GM21717 (cell line): ENCODE measurements around the gene RORB.

Source experiments
- ATAC-seq: cut with Tn5 transposase; IDR thresholded peaks from one replicate; pipeline ENCODE4 v1.9.1; 2021; ENCODE audit warnings: mild to moderate bottlenecking, moderate library complexity; ENCODE audit not compliant: unreplicated experiment

The RORB gene

GRCh38 chr9:74496819-74497747 is at the start of gene RORB:
Gene RORB, plus strand, starts transcription at chr9:74497335. Its CDS starts 642 bp downstream, at chr9:74497977.
- peak; percentile 96 for ATAC-seq

- no peak for ATAC-seq
Observed at GRCh38 chr9:74447451-74448193, 49.5 kb upstream of the RORB start.

GRCh38 chr9:74449060-74449459 is 48.1 kb upstream of the RORB start:
- no peak for ATAC-seq

GRCh38 chr9:74458832-74459231 is 38.3 kb upstream of the RORB start:
- ATAC-seq: no peak

GRCh38 chr9:74463825-74464224 is 33.3 kb upstream of the RORB start:
- no peak for ATAC-seq

GRCh38 chr9:74478606-74479005 is 18.5 kb upstream of the RORB start:
- no peak for ATAC-seq

GRCh38 chr9:74479711-74480110 is 17.4 kb upstream of the RORB start:
- no peak for ATAC-seq

- ATAC-seq: no peak
Observed at GRCh38 chr9:74487395-74487794, 9.7 kb upstream of the RORB start.

GRCh38 chr9:74493512-74493911 is 3.6 kb upstream of the RORB start:
- no peak for ATAC-seq

- ATAC-seq: no peak
Observed at GRCh38 chr9:74494490-74494889, 2.6 kb upstream of the RORB start.

- no peak for ATAC-seq
Observed at GRCh38 chr9:74496406-74496805, 729 bp upstream of the RORB start.

- ATAC-seq: peak; percentile 16
Observed at GRCh38 chr9:74497748-74498620, 849 bp downstream of the RORB start.

- ATAC-seq: no peak
Observed at GRCh38 chr9:74498621-74499095, 1.5 kb downstream of the RORB start.

- no peak for ATAC-seq
Observed at GRCh38 chr9:74499111-74499601, 2.0 kb downstream of the RORB start.

- no peak for ATAC-seq
Observed at GRCh38 chr9:74499770-74500583, 2.8 kb downstream of the RORB start.

- ATAC-seq: no peak
Observed at GRCh38 chr9:74500584-74500924, 3.4 kb downstream of the RORB start.

GRCh38 chr9:74501570-74501969 is 4.4 kb downstream of the RORB start:
- ATAC-seq: no peak

GRCh38 chr9:74503219-74503618 is 6.1 kb downstream of the RORB start:
- ATAC-seq: no peak

GRCh38 chr9:74503666-74504065 is 6.5 kb downstream of the RORB start:
- ATAC-seq: no peak

GRCh38 chr9:74511333-74511732 is 14.2 kb downstream of the RORB start:
- ATAC-seq: no peak
